Measurements from ENCODE around the gene DNAJC11. TPM values are rescaled to one million over a fixed set of nuclear protein-coding genes. Genes with fewer than 3 reads are reported as not detected.
A peak's percentile ranks its signal among the peaks of the same experiment; 100 is the strongest.

DNAJC11 gene
- total RNA-seq, 1 donor from 2014 or later, result 45.6 TPM

DNA sequence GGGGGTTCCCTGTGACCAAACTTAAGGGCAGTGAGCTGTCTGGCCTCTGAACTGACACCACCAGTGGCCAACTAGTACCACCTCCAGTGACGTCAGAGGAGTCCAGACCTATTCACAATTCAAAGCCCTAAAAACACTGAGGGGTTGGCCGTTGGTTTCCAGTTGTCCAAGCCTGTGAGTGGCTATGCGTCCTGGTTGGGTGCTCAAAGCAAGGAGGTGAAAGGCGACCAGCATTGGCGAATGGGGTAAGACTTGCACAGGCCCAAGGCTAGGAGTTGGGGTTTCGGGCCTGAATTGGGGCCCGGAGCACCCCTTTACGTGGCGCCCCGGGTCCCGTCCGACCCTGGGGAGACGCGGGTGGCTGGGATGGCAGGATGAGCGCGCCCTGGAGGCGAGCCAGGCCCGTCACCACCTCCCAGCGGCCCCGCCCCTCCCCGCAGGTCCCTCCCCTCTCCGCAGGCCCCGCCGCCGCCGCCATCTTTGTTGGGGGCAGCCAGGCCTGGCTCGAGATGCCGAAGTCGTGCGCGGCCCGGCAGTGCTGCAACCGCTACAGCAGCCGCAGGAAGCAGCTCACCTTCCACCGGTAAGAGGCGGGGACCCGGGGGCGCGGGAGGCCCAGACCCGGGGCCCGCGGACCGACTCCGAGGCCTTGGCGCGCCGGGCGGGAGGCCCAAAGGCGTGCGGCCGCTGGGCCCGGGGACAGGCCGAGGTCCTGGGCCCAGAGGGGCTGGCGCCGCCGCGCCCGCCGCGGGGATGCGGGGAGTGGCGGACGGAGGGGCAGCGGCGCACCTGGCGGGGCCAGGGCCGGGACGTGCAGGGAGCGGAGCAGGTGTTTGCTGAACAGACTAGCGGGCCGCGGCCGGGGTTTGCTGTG lies 76.7 kb downstream of the DNAJC11 start, which contains the start of gene THAP3:
Gene THAP3 (plus strand): TSS at position 159 of the 874 bp plus-strand sequence. CDS start 351 bp downstream, at position 510.
- DNase-seq (ENCODE audit: low spot score), result peak; percentile 86

GRCh38 chr1:6623269-6623965 lies 78.2 kb downstream of the DNAJC11 start:
- DNase-seq (ENCODE audit: low spot score), result no peak

DNA sequence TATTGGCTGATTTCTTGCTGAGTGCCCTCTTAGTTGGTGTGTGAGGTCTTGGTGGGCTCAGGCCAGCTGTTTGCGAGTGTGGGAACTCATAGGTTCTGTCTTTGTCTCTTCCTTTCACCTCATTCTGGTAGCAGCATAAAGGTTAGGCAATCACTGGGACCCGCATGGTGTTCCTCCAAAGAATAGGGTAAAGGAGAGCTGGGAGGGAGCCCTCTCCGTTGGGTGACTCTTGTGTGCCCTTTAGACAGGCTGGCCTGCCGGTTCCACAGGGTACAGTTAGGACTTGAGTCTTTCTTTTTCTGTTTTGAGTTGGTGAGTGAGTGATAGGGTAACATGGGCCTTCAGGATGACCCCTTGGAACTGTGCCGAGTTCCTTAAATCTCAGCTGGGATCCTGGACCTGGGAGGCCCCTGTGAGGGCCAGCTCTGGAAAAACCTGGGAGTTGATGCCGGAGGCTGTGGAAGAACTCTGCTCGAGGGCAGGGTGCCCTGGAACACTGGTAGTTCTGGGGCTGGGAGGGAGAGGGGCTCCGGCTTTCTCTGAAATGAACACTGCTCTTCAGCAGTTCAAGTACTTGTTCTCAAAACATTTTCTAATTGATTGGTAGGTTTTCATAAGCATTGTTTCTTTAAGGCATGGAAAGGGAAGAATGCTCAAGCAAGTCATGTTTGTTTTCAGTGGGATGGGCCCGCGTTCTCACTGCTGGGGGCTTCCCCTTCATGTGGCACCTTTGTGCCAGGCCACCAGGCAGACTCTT lies 79.0 kb downstream of the DNAJC11 start:
- no peak for DNase-seq (ENCODE audit: low spot score)

GRCh38 chr1:6621429-6622391 lies 79.9 kb downstream of the DNAJC11 start:
- no peak for DNase-seq (ENCODE audit: low spot score)

DNA sequence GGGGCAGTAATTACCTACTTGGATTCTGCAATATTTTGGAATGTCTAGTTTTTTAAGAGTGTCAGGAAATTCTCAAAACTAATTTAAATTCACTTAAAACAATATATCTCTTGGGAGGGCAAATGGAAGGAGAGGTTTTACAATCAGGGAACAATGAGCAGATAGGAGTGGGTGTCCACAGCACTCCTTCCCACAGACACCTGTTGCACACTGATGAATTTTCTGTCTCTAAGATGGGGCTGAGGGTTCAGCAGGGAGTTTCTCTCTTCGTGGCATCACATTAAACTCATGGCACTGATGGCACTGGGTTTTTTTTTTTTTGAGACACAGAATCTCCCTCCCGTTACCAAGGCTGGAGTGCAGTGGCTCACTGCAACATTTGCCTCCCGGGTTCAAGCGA lies 82.6 kb downstream of the DNAJC11 start:
- DNase-seq (ENCODE audit: low spot score), result no peak

DNA sequence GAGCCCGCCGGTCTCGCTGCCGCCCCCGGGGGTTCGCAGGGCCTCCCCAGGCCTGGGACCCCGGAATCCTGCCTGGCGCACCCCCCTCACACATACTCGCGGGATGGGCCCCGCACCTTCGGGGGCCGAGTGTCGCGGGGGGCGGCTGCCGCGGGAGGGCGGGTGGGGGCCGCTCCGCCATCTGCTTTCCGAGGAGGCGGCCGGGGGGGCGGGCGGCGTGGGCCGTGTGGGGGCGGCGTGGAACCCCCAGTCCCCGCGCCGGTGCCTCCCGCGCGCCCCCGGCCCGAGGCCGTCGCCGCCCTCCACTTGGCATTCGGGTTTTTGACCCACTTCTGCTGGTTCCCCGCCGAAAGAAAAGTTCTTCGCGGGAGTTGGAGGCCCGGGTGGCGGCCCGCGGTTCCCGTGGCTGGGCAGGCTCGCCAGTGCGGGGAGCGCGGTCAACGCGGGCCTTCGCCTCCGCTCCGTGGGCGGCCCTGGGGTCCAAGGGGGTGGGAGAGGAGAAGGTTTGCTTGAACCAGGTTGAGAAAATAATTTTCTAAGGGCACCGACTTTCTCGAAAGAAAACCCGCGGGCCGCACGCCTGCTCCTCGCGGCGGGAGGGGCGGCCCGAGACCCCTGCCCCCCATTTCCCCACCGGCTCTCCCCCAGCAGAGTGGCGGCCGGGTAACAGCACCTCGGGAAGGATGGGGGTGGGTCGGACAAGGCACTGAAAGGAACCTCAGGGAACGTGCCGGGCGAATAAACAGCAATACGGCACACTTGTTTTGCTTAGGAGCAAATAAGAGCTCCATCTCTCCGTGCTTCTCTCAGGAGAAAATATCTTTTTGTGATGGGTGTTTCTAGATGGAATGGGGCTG lies 86.5 kb downstream of the DNAJC11 start:
- DNase-seq (ENCODE audit: low spot score), result no peak

DNA sequence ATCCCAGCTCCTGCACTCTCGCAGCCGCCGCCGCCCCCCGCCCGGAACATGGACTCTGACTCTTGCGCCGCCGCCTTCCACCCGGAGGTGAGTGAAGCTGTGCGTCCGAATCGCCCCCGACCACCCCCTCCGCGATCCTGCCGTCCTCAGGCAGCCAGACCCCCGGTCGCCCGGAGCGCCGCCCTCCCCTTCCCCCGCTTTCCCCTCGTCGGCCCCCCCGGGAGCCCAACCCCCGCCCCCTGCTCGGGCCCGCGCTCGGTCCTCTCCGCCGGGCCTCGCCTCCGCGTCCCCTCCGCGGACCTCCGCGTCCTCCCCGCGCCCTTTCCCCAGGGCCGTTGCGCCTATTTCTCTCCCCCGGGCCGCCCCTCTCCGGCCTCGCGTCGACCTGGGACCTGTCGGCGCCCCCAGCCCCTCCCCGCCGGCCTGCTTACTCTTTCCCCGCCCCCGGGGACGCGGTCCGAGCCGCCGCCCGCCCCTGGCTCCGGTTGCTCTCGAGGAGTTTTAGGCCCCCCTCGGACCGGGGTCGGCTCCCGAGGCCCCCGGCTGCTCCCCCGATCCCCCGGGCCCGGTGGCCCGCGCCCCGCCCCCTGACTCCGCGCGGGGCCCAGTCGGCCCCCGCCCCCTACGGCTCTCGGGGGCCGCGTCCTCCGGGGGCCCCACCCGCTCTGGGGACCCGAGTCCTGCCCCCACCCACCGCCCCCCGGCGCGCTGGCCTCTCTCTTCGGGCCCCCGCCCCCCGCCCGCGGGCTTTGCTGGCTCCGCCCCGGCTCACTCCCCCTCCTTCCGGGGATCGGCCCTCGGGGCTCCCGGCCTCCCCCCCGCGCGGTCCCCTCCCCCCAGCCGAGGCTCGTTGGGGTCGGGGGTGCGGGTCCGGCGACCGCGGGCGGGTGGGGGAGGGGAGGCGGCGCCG lies 87.3 kb downstream of the DNAJC11 start:
- DNase-seq (ENCODE audit: low spot score), result peak; percentile 34

GRCh38 chr1:6613361-6614018 lies 88.1 kb downstream of the DNAJC11 start, which contains the start of gene PHF13:
TSS of gene PHF13 (plus strand) at chr1:6613731. CDS start at chr1:6614067, 336 bp downstream.
- peak; percentile 99 for DNase-seq (ENCODE audit: low spot score)

GRCh38 chr1:6612641-6613360 lies 88.8 kb downstream of the DNAJC11 start:
- DNase-seq (ENCODE audit: low spot score), result peak; percentile 45

- DNase-seq (ENCODE audit: low spot score), result peak; percentile 78
Observed at GRCh38 chr1:6603915-6604558, 97.6 kb downstream of the DNAJC11 start.

DNA sequence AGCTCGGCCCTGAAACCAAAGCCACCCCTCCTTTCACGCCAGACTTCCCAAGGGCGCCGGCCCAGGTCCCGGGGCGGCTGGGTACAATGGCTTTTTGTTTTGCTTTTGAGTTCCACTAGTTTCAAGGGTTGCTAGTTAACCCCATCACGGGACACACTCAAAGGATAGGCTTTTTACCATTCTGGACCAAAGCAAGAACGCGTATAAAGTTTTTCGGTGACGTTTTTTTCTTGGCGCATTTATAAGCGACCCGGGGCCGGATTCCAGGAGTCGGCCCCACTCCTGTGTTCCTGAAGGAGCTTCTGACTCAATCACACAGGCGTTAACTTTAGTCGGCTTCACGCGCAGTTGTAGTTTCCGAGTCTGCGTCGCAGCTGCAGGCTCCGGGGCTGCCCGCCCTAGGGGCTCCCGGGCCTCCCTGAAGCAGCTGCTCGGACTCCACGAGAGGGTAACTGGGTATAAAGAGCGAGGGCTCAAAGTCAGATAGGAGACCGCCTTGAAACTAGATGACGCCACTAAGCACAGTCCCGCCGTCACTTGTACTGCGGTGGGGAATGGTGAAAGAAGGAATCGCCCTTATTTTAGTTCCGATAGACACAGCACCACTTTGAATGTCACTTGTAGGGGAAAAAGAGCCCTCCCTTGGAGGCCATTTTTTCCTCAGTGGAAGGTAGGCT lies 98.2 kb downstream of the DNAJC11 start:
- peak; percentile 53 for DNase-seq (ENCODE audit: low spot score)

DNA sequence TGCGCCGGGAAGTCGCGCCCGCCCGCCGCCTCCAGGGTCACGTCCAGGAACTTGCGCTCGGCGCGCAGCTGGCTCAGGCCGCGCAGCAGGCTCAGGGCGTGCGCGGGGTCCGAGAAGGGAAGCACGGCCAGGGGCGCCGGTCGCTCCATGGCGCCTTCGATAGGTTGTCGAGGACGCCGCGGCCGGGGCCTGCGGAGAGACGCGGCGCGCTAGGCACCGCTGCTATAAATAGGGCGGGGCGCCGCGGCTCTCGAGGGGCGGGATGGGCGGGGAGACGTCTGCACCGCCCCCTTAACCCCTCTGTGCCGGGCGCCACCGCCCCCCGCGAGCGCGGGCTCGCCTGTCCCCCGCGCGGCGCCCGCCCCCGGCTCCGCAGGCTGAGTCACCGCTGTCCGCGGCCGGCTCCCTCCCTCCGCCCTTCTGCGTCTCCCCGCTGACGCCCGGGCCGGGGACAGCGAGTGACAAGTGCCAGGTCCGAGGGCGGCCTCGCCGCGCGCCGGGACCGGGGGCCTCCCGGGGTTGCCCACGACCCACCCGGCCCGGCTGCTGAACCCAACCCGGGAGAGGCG lies 98.9 kb downstream of the DNAJC11 start, which contains the start of gene KLHL21:
Gene KLHL21 (minus strand): TSS at position 201 of the 569 bp plus-strand sequence. CDS start 52 bp downstream, at position 149.
- peak; percentile 85 for DNase-seq (ENCODE audit: low spot score)

DNA sequence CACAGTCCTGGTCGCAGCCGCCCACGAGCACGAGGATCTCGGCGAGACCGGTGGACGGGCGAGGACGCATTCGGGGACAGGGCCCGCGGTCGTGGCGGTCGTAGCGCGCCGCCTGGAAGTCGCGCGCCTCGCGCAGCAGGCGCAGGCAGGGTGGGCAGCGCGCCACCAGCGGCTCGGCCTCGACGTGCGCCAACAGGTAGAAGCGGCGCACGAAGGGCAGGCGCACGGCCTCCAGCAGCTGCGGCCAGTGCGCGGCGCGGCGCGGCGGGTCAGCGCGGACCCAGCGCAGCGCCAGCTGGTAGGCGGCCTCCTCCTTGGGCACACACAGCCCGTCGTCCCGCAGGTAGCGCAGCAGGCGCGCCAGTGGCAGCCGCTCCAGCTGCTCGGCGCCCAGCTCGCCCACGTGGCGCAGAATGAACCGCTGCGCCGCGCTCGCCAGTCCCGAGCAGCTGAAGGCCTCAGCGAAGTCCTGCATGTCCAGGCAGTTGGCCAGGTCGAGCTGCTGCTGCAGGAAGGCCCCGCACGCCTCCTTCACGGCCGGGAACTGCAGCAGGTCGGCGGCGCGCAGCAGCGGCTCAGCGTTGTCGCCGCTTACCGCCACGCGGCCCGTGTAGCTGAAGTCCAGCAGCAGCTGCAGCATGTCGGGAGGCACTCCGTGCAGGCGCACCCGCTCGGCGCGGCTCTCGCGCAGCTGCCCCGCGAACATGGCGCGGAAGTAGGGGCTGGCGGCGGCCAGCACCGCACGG lies 99.5 kb downstream of the DNAJC11 start:
- DNase-seq (ENCODE audit: low spot score), result peak; percentile 37

GRCh38 chr1:6601049-6601922 lies 100.3 kb downstream of the DNAJC11 start:
- peak; percentile 87 for DNase-seq (ENCODE audit: low spot score)

Measured in mucosa of gallbladder (tissue), 1 donor.